GM12874 (cell line): Measurements from ENCODE around the gene CFL1.

ENCODE experiments used
- TF ChIP-seq, protein P1 (sequence below): IDR thresholded peaks from 2 replicates; pipeline ENCODE4 v1.5.1; 2011; ENCODE audit warnings: low read depth, mild to moderate bottlenecking, control low read depth, low read length, moderate library complexity; ENCODE audit not compliant: insufficient read depth

Gene CFL1

GRCh38 chr11:65842144-65842543 lies 15.8 kb downstream of the CFL1 start:
- TF ChIP-seq, protein P1, sequence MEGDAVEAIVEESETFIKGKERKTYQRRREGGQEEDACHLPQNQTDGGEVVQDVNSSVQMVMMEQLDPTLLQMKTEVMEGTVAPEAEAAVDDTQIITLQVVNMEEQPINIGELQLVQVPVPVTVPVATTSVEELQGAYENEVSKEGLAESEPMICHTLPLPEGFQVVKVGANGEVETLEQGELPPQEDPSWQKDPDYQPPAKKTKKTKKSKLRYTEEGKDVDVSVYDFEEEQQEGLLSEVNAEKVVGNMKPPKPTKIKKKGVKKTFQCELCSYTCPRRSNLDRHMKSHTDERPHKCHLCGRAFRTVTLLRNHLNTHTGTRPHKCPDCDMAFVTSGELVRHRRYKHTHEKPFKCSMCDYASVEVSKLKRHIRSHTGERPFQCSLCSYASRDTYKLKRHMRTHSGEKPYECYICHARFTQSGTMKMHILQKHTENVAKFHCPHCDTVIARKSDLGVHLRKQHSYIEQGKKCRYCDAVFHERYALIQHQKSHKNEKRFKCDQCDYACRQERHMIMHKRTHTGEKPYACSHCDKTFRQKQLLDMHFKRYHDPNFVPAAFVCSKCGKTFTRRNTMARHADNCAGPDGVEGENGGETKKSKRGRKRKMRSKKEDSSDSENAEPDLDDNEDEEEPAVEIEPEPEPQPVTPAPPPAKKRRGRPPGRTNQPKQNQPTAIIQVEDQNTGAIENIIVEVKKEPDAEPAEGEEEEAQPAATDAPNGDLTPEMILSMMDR, result no peak

DNA sequence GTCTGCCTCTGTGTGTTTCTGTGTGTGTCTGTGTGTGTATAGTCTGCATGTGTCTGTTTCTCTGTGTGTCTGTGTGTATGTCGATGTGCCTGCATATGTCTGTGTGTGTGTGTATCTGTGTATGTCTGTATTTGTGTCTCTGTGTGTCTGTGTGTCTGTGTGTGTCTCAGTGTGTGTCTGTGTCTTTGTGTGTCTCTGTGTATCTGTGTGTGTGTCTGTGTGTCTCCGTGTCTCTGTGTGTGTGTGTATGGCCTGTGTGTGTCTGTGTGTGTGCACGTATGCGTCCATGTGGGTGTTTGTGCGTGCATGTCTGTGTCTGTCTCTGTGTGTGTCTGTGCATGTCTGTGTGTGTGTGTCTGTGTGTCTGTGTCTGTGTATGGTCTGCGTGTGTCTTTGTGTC lies 23.8 kb downstream of the CFL1 start:
- TF ChIP-seq, protein P1, result no peak

- TF ChIP-seq, protein P1, result no peak
These were observed 24.5 kb downstream of the CFL1 start, which contains the start of gene SNX32 for GRCh38 chr11:65833297-65834030. Gene SNX32, plus strand, starts transcription at chr11:65833963. Its CDS starts 103 bp downstream, at chr11:65834066.

DNA sequence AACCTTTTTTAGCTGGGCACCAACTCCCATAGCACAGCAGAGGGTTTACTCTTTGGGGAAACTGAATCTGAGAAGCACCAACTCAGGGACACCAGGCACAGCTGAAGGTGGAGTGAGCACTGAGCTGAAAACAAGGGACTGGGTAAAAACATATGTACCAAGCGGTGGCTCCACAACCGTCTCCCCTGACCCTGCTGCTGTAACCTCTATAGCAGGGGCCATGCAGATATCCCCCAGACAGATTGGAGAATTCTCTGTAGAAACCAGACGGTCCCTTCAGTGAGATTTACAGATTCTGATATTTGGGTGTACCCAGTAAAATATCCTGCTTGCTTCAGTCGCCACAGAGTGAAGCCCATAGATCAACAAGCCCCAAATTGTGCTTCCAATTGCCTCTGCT lies 28.5 kb downstream of the CFL1 start:
- TF ChIP-seq, protein P1, result no peak

DNA sequence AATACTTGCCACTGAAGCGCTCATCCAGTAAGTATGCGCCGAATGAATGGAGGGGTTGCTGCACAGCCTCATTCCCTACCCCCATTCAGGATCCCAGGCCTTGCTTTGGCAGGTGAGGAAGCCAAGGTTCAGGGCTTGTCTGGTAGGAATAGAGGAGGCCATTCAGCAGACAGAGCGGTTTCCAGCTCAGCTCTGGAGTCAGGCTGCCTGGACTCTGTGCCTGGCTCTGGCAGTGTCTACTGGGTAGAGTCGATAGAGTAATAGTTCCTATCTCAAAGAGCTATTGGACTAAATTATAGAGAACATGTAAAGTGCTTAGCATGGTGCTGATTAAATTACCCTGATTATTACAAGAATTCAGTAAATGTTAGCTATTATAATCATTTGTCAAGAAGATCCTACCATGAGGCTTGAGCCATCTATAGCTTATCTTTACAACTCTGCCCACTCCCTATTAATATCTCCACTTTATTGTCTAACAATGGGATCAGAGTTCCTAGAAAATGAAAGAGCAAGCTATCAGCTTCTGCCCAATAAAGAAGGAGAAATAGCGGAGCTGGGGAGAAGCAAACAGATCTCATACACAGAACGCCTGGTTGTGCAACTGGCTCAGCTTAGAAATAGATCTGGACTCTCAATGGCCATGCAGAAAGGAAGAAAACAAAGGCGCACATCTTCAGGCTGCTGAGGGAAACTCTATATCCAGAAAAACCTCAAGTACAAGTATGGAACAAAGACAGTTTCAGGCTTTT lies 30.8 kb downstream of the CFL1 start:
- TF ChIP-seq, protein P1, result no peak

GRCh38 chr11:65822776-65823528 lies 35.0 kb downstream of the CFL1 start:
- TF ChIP-seq, protein P1, result no peak

DNA sequence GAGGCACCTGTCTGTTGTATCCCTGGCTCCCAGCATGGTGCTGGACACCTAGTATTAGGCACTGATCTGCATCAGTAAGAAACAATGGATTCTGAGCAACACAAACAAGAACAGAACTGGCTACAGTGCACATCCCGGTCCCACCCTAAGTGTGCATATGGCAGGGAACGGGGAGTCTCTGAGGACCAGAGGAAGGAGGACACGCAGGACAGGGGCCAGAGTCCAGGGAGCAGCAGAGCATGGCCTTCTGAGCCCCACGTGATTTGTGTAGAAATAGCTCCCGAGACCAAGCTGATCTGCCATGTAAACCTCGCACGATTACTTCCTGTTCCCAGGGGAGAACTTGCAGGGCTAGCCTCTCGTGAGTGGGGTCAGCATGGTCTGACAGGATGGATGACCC lies 36.9 kb downstream of the CFL1 start:
- TF ChIP-seq, protein P1, result no peak
